ENCODE results near the gene CTNND1.

DNA sequence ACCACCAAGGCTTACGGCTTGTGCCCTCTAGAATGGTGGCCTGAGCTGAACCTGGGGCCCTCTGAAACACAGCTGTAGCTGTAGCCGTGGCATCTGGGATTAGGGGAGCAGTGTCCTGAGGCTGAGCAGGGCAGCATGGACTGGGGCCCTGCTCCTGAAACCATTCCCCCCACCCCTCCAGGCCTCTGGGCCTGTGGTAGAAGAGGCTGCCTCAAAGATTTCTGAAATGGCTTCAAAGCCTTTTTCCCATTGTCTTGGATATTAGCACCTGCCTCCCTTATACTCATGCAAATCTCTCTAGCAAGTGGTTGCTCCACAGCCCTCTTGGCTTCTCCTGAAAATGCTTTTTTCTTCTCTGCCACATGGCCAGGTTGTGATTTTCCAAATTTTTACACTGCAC, 106.9 kb downstream of the CTNND1 start:
- TF ChIP-seq, protein P1, sequence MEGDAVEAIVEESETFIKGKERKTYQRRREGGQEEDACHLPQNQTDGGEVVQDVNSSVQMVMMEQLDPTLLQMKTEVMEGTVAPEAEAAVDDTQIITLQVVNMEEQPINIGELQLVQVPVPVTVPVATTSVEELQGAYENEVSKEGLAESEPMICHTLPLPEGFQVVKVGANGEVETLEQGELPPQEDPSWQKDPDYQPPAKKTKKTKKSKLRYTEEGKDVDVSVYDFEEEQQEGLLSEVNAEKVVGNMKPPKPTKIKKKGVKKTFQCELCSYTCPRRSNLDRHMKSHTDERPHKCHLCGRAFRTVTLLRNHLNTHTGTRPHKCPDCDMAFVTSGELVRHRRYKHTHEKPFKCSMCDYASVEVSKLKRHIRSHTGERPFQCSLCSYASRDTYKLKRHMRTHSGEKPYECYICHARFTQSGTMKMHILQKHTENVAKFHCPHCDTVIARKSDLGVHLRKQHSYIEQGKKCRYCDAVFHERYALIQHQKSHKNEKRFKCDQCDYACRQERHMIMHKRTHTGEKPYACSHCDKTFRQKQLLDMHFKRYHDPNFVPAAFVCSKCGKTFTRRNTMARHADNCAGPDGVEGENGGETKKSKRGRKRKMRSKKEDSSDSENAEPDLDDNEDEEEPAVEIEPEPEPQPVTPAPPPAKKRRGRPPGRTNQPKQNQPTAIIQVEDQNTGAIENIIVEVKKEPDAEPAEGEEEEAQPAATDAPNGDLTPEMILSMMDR (IDR thresholded peaks at IDR 0.05) = no peak
- TF ChIP-seq POLR2A (IDR thresholded peaks at IDR 0.05) = no peak
